Lung (tissue), 12 donors: ENCODE data around the gene GALNT10. TPM values are rescaled to one million over a fixed set of nuclear protein-coding genes. Genes with fewer than 3 reads are reported as not detected.

Experiments
- ATAC-seq: fragments of 200-7000 bp; cut with Tn5 transposase; one replicate; pipeline ENCODE4 v1.9.1; 2020; ENCODE audit warnings: moderate number of reproducible peaks; ENCODE audit not compliant: insufficient read depth, low FRiP score
- DNase-seq, 3 donors: peaks; one replicate each; pipeline ENCODE4 v3.0.0-alpha.2; 2013 to 2017
- H3K27ac ChIP-seq, 2 donors: one replicate each; pipeline ENCODE4 v1.5.1; 2013; ENCODE audit warnings: mild to moderate bottlenecking in 2 of 2, moderate library complexity in 2 of 2, control low read depth in 1 of 2, inconsistent platforms in 1 of 2, low read depth in 1 of 2, low read length in 1 of 2
- H3K27me3 ChIP-seq, 3 donors: one replicate each; pipeline ENCODE4 v1.5.1; 2013; ENCODE audit warnings: low read length in 2 of 3; ENCODE audit not compliant: control insufficient read depth in 3 of 3, insufficient read depth in 3 of 3
- H3K36me3 ChIP-seq, 4 donors: one replicate each; pipeline ENCODE4 v1.5.1; 2013; ENCODE audit warnings: low read length in 4 of 4, mild to moderate bottlenecking in 1 of 4, moderate library complexity in 1 of 4; ENCODE audit not compliant: control insufficient read depth in 4 of 4, insufficient read depth in 4 of 4
- H3K4me1 ChIP-seq, 5 donors: one replicate each; pipeline ENCODE4 v1.5.1; 2013; ENCODE audit warnings: low read length in 5 of 5, mild to moderate bottlenecking in 2 of 5, moderate library complexity in 1 of 5; ENCODE audit not compliant: control insufficient read depth in 5 of 5, insufficient read depth in 5 of 5
- H3K4me3 ChIP-seq: one replicate; pipeline ENCODE4 v1.5.1; 2013; ENCODE audit warnings: mild to moderate bottlenecking, control low read depth, moderate library complexity
- H3K9ac ChIP-seq, 2 donors: one replicate each; pipeline ENCODE4 v1.5.1; 2013; ENCODE audit warnings: low read length in 2 of 2, control low read depth in 1 of 2; ENCODE audit not compliant: insufficient read depth in 1 of 2
- H3K9me3 ChIP-seq, 4 donors: one replicate each; pipeline ENCODE4 v1.5.1; 2013; ENCODE audit warnings: low read length in 3 of 4, mild to moderate bottlenecking in 1 of 4, moderate library complexity in 1 of 4; ENCODE audit not compliant: control insufficient read depth in 4 of 4, insufficient read depth in 3 of 4
- CTCF ChIP-seq: IDR thresholded peaks from 2 replicates; pipeline ENCODE4 v1.5.1; 2012; ENCODE audit warnings: mild to moderate bottlenecking; ENCODE audit errors: control extremely low read depth, extremely low read depth
- WGBS, 2 donors: extraction: QIAGEN DNeasy Blood & Tissue Kit; methylation state at CpG; one replicate each; pipeline ENCODE4 v1.1.7; 2013; 5-methylcytosine and 5-hydroxymethylcytosine counted together
- polyA plus RNA-seq, 2 donors: library from polyadenylated mRNA; stranded (reverse); fragments of 200-250 nt; gene quantifications; one replicate each; pipeline ENCODE4 v1.2.1, GENCODE V29; 2013
- total RNA-seq, 2 donors: library from RNA; depleted of rRNA in 1 of 2; stranded (reverse); fragments of >200 nt in 1 of 2; gene quantifications; one replicate each; pipeline ENCODE4 v1.2.1, GENCODE V29; 2014 to 2021
- donor health status: control.
- donor health status: control.
- donor health status: Bipolar disorder and iron deficiency.
- donor health status: healthy.
- donor health status: DM: yes; HTN: yes; CAD: no.

The GALNT10 gene
- total and polyA plus RNA-seq, 4 donors = 9.0 to 70.2 (median 22.0) TPM

- DNase-seq (no peak), ATAC-seq (no peak)
- WGBS, 2 donors = 41 to 48% methylated on average over 6 of the region's 6 CpGs
- no peaks in the 10 kb centered on the region for H3K9me3 ChIP-seq
- no peak overlapping the region for H3K27ac ChIP-seq
- peaks cover 2 to 9% (median 4%) of the 10 kb centered on the region in 5 donors for H3K4me1 ChIP-seq
- no peak for TF ChIP-seq CTCF
- no peak overlapping the region for H3K9ac ChIP-seq
- no peaks in the 10 kb centered on the region for H3K36me3 ChIP-seq
- no peak overlapping the region for H3K4me3 ChIP-seq
- H3K27me3 ChIP-seq = no peaks in the 10 kb centered on the region
These were observed 32.8 kb upstream of the GALNT10 start for GRCh38 chr5:154157483-154158378.

GRCh38 chr5:154158379-154158737 is 32.2 kb upstream of the GALNT10 start:
- no peak overlapping the region for H3K9ac ChIP-seq
- no peak for ATAC-seq
- no peaks in the 10 kb centered on the region for H3K27me3 ChIP-seq
- no peaks in the 10 kb centered on the region for H3K36me3 ChIP-seq
- DNase-seq = no peak
- no peak overlapping the region for H3K4me3 ChIP-seq
- peaks cover 3 to 11% (median 4%) of the 10 kb centered on the region in 5 donors for H3K4me1 ChIP-seq
- H3K9me3 ChIP-seq = no peaks in the 10 kb centered on the region
- WGBS, 2 donors = 41 to 46% methylated on average over 1 of the region's 1 CpG
- H3K27ac ChIP-seq = no peak overlapping the region
- TF ChIP-seq CTCF = no peak

- peaks cover 0 to under 1% (median 0%) of the 10 kb centered on the region in 3 donors for H3K27me3 ChIP-seq
- ATAC-seq = no peak
- no peak overlapping the region for H3K9ac ChIP-seq
- no peaks in the 10 kb centered on the region for H3K9me3 ChIP-seq
- H3K27ac ChIP-seq = no peak overlapping the region
- H3K4me3 ChIP-seq = no peak overlapping the region
- H3K4me1 ChIP-seq = peaks cover 3 to 11% (median 6%) of the 10 kb centered on the region in 5 donors
- no peaks in the 10 kb centered on the region for H3K36me3 ChIP-seq
- TF ChIP-seq CTCF = no peak
- DNase-seq = no peak
These were observed 31.2 kb upstream of the GALNT10 start for GRCh38 chr5:154159343-154159742.
